Lower leg skin (tissue), 4 donors: ENCODE data around the gene BPIFB6. TPM values are rescaled to one million over a fixed set of nuclear protein-coding genes. Genes with fewer than 3 reads are reported as not detected.

Experiments
- DNase-seq, 2 donors: peaks; one replicate each; pipeline ENCODE4 v3.0.0-alpha.2; 2019; ENCODE audit warnings: low spot score in 2 of 2
- H3K4me3 ChIP-seq: fragments of 200-600 bp; sonication (generic); 2 replicates; pipeline ENCODE4 v1.5.1; 2017; ENCODE audit warnings: mild to moderate bottlenecking, low read depth; ENCODE audit not compliant: poor library complexity, severe bottlenecking
- CTCF ChIP-seq, 3 donors: fragments of 450-650 bp; IDR thresholded peaks; one replicate each; pipeline ENCODE4 v1.5.1; 2016; ENCODE audit warnings: antibody characterized with exemption in 3 of 3, mild to moderate bottlenecking in 3 of 3, moderate library complexity in 2 of 3
- POLR2A ChIP-seq, 2 donors: fragments of 450-650 bp; IDR thresholded peaks; one replicate each; pipeline ENCODE4 v1.6.1; 2016 to 2017; ENCODE audit warnings: antibody characterized with exemption in 2 of 2, mild to moderate bottlenecking in 1 of 2, moderate library complexity in 1 of 2
- WGBS, 2 donors: methylation state at CpG; one replicate each; pipeline ENCODE4 v1.1.5; 2018; 5-methylcytosine and 5-hydroxymethylcytosine counted together
- intact Hi-C: fragments of 100-400 bp; cut with DNase I; formaldehyde crosslinking; loops from one replicate; pipeline ENCODE4 v1.15.0; 2023; ENCODE audit warnings: low total_unique reads
- total RNA-seq, 4 donors: library from RNA; depleted of rRNA; stranded (reverse); fragments of >200 nt; gene quantifications; one replicate each; pipeline ENCODE4 v1.1.0, GENCODE V29; 2016

BPIFB6 gene
- total RNA-seq, 4 donors from 2014 or later = not detected

DNA sequence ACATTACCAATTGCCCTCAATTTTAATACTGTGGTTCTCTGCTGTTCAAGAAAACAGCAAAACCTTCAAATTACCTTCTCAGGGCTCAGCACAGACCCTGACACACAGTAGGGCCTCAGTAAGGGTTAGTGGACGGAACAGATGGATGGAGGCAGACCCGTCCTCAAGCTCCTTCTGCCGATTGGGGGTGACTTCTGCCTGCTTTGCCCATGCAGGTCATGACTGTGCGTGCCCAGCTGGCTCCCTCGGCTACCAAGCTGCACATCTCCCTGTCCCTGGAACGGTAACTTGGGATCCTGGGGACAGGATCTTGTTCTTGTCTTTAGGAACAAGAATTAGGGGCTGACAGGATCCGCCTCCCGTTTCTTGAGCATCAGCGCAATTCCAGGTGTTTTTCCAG lies 38.2 kb downstream of the BPIFB6 start:
- DNase-seq = no peak
- TF ChIP-seq CTCF (IDR thresholded peaks at IDR 0.05) = no peak
- no peak for TF ChIP-seq POLR2A (IDR thresholded peaks at IDR 0.05)
- intact Hi-C loops = no loop called here
- WGBS, 2 donors = 83 to 84% methylated on average over 9 of the region's 9 CpGs
- H3K4me3 ChIP-seq = no peak overlapping the region

GRCh38 chr20:33070111-33071053 lies 38.9 kb downstream of the BPIFB6 start:
- WGBS, 2 donors = 81% methylated on average over 19 of the region's 19 CpGs
- TF ChIP-seq CTCF (IDR thresholded peaks at IDR 0.05) (no peak), POLR2A (IDR thresholded peaks at IDR 0.05) (no peak)
- intact Hi-C loops = no loop called here

GRCh38 chr20:33071198-33071597 lies 39.8 kb downstream of the BPIFB6 start:
- intact Hi-C loops = no loop called here
- H3K4me3 ChIP-seq = no peak overlapping the region
- no peak for DNase-seq
- no peak for TF ChIP-seq CTCF (IDR thresholded peaks at IDR 0.05)
- TF ChIP-seq POLR2A (IDR thresholded peaks at IDR 0.05) = no peak
- WGBS, 2 donors = 74 to 78% methylated on average over 5 of the region's 5 CpGs

More at GRCh38 chr20:33070111-33071053, 38.9 kb downstream of the BPIFB6 start:
- DNase-seq = no peak
- H3K4me3 ChIP-seq = no peak overlapping the region

- 83 to 85% methylated on average over 4 of the region's 4 CpGs for WGBS, 2 donors
- H3K4me3 ChIP-seq = no peak overlapping the region
- DNase-seq = no peak
- TF ChIP-seq POLR2A (IDR thresholded peaks at IDR 0.05) = no peak
- no peak for TF ChIP-seq CTCF (IDR thresholded peaks at IDR 0.05)
- intact Hi-C loops = no loop called here
Measured at GRCh38 chr20:33072362-33072761, 40.9 kb downstream of the BPIFB6 start.

- H3K4me3 ChIP-seq = no peak overlapping the region
- DNase-seq = no peak
- no peak for TF ChIP-seq CTCF (IDR thresholded peaks at IDR 0.05)
- TF ChIP-seq POLR2A (IDR thresholded peaks at IDR 0.05) = no peak
- 78 to 87% methylated on average over 2 of the region's 2 CpGs for WGBS, 2 donors
- intact Hi-C loops = no loop called here
Measured at GRCh38 chr20:33072813-33073212, 41.4 kb downstream of the BPIFB6 start.
